Measurements from ENCODE around the gene TMEM254.

DNA sequence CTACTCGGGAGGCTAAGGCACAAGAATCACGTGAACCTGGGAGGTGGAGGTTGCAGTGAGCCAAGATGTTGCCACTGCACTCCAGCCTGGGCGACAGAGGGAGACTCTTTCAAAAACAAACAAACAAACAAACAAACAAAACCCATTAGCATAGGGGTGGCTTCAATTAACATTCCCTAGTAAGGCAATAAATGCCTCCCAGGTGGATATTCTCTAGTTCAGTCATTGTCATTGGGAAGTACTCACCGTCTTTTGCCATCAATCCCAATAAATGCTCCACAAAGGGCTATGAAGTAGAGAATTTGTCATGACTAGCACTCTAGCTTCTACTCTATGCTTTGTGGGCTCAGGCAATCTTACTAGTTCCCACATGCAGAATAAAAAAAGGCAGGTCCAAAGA, 11.7 kb upstream of the TMEM254 start:
- TF ChIP-seq POLR2A (IDR thresholded peaks at IDR 0.05) (no peak), POLR2AphosphoS5 (IDR thresholded peaks at IDR 0.05) (no peak)
- TF ChIP-seq, protein P1, sequence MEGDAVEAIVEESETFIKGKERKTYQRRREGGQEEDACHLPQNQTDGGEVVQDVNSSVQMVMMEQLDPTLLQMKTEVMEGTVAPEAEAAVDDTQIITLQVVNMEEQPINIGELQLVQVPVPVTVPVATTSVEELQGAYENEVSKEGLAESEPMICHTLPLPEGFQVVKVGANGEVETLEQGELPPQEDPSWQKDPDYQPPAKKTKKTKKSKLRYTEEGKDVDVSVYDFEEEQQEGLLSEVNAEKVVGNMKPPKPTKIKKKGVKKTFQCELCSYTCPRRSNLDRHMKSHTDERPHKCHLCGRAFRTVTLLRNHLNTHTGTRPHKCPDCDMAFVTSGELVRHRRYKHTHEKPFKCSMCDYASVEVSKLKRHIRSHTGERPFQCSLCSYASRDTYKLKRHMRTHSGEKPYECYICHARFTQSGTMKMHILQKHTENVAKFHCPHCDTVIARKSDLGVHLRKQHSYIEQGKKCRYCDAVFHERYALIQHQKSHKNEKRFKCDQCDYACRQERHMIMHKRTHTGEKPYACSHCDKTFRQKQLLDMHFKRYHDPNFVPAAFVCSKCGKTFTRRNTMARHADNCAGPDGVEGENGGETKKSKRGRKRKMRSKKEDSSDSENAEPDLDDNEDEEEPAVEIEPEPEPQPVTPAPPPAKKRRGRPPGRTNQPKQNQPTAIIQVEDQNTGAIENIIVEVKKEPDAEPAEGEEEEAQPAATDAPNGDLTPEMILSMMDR (IDR thresholded peaks at IDR 0.05 in 8 of 11, conservative IDR thresholded peaks at IDR 0.05 in 3 of 11): no peak
